ENCODE results near the gene GPX2. TPM values are rescaled to one million over a fixed set of nuclear protein-coding genes. Genes with fewer than 3 reads are reported as not detected.

Gene GPX2
- total and polyA plus RNA-seq, 2 donors, result 1.5 to 20.3 TPM

- Histone ChIP-seq H3K36me3 (ENCODE audit: control insufficient read depth in 2 of 2, insufficient read depth in 2 of 2, low read length in 1 of 2) (no peaks in the 10 kb centered on the region), H3K27ac (ENCODE audit: low read depth in 1 of 2, low read length in 1 of 2) (no peak overlapping the region), H3K4me1 (ENCODE audit: control insufficient read depth in 2 of 2, insufficient read depth in 2 of 2, low read length in 2 of 2) (no peaks in the 10 kb centered on the region), H3K27me3 (ENCODE audit: control insufficient read depth in 2 of 2, insufficient read depth in 1 of 2, low read length in 1 of 2) (peaks cover 0 to 8% of the 10 kb centered on the region in 2 donors), H3K9me3 (ENCODE audit: control insufficient read depth in 2 of 2, insufficient read depth in 1 of 2, low read length in 1 of 2) (no peaks in the 10 kb centered on the region), H3K4me3 (ENCODE audit: low read length in 2 of 2) (no peak overlapping the region)
- no peak for DNase-seq (ENCODE audit: low read depth in 6 of 9, low spot score in 9 of 9)
- 97% methylated on average over 4 of the region's 4 CpGs for WGBS
Measured at GRCh38 chr14:64891173-64891838, 51.2 kb downstream of the GPX2 start.

GRCh38 chr14:64889352-64889751, 53.2 kb downstream of the GPX2 start:
- no peaks in the 10 kb centered on the region for H3K36me3 ChIP-seq (ENCODE audit: control insufficient read depth in 2 of 2, insufficient read depth in 2 of 2, low read length in 1 of 2)
- DNase-seq (ENCODE audit: low read depth in 6 of 9, low spot score in 9 of 9), result no peak
- H3K27me3 ChIP-seq (ENCODE audit: control insufficient read depth in 2 of 2, insufficient read depth in 1 of 2, low read length in 1 of 2), result peaks cover 0 to 18% of the 10 kb centered on the region in 2 donors
- no peaks in the 10 kb centered on the region for H3K4me1 ChIP-seq (ENCODE audit: control insufficient read depth in 2 of 2, insufficient read depth in 2 of 2, low read length in 2 of 2)
- no peak overlapping the region for H3K4me3 ChIP-seq (ENCODE audit: low read length in 2 of 2)
- no peaks in the 10 kb centered on the region for H3K9me3 ChIP-seq (ENCODE audit: control insufficient read depth in 2 of 2, insufficient read depth in 1 of 2, low read length in 1 of 2)
- no peak overlapping the region for H3K27ac ChIP-seq (ENCODE audit: low read depth in 1 of 2, low read length in 1 of 2)
- 95% methylated on average over 6 of the region's 6 CpGs for WGBS

Other genes starting within 250 kb of the GPX2 start
- 7.7 TPM for gene PLEKHG3, start 238.3 kb downstream of the GPX2 start, total RNA-seq
- 8.5 TPM for gene PLEKHG3, start 238.3 kb downstream of the GPX2 start, polyA plus RNA-seq
- 1.8 TPM for gene SPTB, start 62.8 kb downstream of the GPX2 start, total RNA-seq
- gene SPTB, start 62.8 kb downstream of the GPX2 start, polyA plus RNA-seq, result 1.1 TPM
- gene CHURC1, start 28.3 kb downstream of the GPX2 start, total RNA-seq, result 93.7 TPM
- 55.1 TPM for gene CHURC1, start 28.3 kb downstream of the GPX2 start, polyA plus RNA-seq
- 6.8 TPM for gene RAB15, start 29.6 kb upstream of the GPX2 start, total RNA-seq
- gene RAB15, start 29.6 kb upstream of the GPX2 start, polyA plus RNA-seq, result 8.8 TPM
- gene FNTB, start 44.1 kb upstream of the GPX2 start, total RNA-seq, result 6.6 TPM
- 9.5 TPM for gene FNTB, start 44.1 kb upstream of the GPX2 start, polyA plus RNA-seq
- 61.5 TPM for gene MAX, start 159.8 kb upstream of the GPX2 start, total RNA-seq
- 104 TPM for gene MAX, start 159.8 kb upstream of the GPX2 start, polyA plus RNA-seq

Data from thymus (tissue), 11 donors.